GM21529 (cell line): ENCODE results near the gene ZNF792.
A peak's percentile ranks its signal among the peaks of the same experiment; 100 is the strongest.
"Not testable (repeated sequence)": the region's sequence is repeated elsewhere in the genome, so short reads cannot be mapped to it uniquely, and the experiment has no call there.

ENCODE experiments used
- ATAC-seq: cut with Tn5 transposase; IDR thresholded peaks from one replicate; pipeline ENCODE4 v1.9.1; 2021; ENCODE audit not compliant: unreplicated experiment

ZNF792 gene

GRCh38 chr19:34963573-34964406 lies at the start of gene ZNF792:
Gene ZNF792 (minus strand): TSS chr19:34964229. CDS start chr19:34963662, 567 bp downstream.
- peak; percentile 77 for ATAC-seq

- no peak for ATAC-seq
Observed at GRCh38 chr19:35013041-35013819, 49.2 kb upstream of the ZNF792 start.

GRCh38 chr19:35011737-35012682 lies 48.0 kb upstream of the ZNF792 start:
- no peak for ATAC-seq

DNA sequence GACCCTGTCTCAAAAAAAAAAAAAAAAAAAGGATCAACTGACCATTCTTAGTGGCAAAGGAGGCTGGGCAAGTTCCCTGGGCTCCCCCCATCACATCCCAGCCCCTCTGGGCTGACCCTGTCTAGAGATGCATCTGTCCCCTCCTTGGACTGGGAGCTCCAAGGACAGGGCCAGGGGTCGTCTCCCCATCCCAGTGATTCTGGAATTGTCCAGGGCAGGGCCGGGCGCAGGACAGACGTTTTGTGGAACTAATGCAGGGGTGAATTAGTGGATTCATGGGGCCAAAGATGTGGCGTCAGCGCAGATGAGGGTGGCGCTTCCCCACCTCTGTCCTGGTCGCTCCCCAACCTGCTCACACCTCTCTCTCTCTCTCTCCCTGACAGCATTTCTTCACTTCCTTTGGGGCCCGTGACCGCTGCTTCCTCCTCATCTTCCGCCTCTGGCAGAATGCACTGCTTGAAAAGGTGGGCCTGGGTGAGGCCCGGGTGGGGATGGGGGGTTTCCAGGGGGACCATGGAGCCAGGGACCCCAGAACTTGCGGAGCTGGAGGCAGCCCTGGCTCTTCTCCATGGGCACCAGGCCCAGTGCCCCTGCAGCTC lies 47.2 kb upstream of the ZNF792 start:
- no peak for ATAC-seq

DNA sequence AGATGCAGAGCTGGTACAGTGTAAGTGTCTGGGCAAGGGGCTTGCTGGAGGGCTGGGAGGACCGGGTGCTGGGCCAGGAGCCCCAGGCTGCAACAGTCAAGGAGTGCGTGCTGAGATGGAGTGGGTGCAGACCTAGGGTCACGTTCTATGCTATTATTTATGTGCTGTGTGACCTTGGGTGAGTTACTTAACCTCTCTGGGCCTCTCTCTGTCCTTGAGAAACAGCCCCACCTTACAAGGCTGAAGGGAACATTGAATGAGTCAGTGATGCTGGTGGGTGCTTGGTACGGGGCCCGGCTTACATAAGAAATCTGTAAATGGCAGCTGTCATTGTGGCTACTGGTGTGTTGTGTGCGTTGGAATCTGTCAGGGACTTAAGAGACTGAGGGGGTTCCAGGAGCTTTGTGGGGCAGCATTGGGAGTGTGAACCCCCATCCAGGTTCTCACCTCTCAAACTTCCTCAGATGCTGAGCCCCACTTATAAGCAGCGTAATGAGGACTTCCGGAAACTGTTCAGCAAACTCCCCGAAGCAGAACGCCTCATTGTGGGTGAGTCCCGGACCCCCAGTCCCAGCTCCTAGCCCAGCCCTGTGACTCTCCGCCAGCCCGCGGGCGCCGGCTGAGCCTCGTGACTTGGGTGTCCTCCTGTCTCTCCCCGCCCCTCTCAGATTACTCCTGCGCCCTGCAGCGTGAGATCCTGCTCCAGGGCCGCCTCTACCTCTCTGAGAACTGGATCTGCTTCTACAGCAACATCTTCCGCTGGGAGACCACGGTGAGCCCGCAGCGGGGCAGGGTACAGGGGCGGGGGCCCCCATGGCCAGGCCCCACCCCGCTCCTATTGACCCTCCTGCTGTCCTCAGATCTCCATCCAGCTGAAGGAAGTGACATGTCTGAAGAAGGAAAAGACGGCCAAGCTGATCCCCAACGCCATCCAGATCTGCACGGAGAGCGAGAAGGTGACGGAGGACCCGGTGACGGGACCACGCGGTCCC lies 45.7 kb upstream of the ZNF792 start:
- ATAC-seq, result no peak

GRCh38 chr19:35008891-35009341 lies 44.9 kb upstream of the ZNF792 start:
- ATAC-seq, result no peak

GRCh38 chr19:35007427-35007826 lies 43.4 kb upstream of the ZNF792 start:
- ATAC-seq, result not testable (repeated sequence)

DNA sequence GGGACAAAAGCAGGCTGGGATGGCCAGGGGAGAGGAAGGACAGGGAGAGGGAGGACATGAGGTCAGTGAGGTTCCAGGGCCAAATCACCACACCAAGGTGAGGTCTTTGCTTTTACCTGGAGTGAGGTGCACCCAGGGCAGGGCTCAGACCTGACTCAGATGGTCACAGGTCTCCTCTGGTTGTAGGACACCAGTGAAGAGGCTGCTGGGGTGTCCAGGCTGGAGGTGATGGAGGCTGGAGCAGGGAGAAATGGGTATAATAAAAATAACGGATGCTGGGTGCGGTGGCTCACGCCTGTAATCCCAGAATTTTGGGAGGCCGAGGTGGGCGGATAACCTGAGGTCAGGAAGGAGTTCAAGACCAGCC lies 43.0 kb upstream of the ZNF792 start:
- no peak for ATAC-seq

DNA sequence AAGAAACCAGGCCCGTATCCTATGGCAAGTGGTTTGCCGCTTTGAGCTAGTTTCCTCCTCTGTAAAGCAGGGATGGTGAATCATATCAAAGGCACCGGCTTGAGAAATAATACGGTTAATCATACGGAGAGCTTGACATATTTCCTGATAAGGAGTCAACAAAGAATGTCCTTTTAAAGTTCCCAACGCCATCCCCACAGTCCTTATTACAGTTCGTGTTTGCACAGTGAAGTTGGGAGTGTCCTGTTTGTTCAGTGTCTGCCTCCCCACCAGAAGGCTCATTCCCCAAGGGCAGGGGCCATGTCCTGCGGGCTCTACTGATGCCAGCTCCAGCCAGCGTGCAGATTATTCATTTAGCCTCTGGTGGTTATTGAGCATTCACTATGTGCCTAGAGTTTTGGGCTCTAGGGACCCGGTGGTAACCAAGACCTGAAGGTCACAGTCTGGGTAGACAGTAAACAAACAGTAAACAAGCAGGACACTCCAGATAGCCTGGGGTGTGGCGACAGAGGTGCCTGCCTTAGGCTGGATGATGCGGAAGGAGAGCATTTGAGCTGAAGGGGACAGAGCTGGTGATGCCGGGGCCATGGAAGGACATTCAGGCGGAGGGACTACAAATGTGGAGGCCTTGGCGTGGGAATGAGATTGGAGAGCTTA lies 42.4 kb upstream of the ZNF792 start:
- no peak for ATAC-seq

GRCh38 chr19:35006007-35006341 lies 41.9 kb upstream of the ZNF792 start:
- ATAC-seq, result not testable (repeated sequence)

- ATAC-seq, result no peak
Observed at GRCh38 chr19:35005256-35005977, 41.4 kb upstream of the ZNF792 start.

DNA sequence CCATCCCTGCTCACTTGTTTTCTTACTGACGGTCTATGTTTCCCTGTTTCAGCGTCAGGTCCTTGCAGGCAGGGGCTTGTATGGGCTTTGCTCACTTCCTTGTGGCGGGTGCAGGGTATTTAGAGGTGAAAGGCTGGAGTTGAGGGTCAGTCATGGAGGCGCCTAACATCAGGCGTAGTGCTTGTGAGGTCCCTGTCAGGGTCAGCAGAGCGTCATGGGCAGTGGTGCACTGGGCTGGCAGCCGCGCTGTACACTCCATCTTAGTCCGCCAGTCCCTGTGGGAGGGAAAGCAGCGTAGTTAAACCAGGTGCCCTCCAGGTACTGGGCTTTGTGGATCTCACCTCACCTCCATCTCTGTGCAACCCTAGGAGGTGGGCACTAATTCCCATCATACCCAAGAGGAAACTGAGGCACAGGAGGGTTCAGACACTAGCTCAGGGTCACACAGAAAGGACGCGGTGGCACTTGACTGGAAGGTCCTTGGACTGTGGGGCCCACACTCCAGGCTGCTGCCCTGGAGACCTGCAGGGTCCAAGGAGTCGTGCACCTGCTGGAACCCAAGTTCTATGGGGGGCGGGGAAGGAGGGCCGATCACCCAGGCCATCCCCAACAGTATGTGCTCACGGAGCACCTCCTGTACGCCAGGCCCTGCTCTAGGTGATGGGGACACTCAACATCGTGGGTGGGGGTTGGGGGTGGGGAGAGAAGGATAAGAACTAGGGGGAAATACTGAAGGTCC lies 40.7 kb upstream of the ZNF792 start:
- no peak for ATAC-seq

- ATAC-seq, result no peak
Observed at GRCh38 chr19:35002037-35002535, 38.1 kb upstream of the ZNF792 start.

DNA sequence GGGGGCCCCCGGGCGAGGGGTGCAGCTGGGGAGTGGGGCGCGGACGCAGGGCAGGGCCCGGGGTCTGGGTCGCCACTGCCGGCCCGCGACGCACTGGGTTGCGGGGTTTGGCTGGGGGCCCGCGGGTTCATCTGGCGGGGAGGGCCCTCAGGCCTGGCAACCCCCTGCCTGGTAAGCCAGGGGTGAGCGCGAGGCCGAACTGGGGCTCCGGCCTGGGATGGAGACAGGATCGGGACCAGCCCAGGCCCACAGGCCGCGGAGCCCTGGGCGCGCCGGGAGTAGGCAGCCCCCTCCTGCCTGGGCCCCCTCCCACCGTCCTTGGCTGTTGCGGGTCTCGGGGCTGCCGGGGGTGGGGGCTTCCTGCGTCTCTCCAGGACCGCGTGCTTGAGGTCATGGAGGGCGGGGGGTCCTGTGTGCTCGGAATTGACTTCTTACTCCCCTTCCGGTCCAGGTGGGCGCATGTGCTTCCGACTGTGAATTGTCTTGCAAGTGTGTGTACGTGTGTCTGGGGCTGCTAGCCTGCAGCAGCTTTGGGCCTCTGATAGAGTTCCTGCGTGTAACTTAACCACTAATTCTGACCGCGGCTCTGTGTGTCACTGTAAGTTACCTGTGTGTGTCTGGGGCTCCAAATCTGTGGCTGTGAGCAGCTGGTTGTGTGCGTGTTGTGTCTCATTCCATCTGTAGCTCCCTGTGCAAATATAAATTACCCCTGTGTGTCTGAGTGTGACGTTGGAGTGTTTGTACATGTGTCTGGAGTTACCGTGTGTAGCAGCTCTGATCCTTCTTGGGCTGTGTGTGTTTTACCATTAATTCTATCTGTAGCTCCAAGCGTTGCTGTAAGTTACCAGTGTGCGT lies 36.8 kb upstream of the ZNF792 start:
- no peak for ATAC-seq

- no peak for ATAC-seq
Observed at GRCh38 chr19:35000338-35000646, 36.3 kb upstream of the ZNF792 start.

DNA sequence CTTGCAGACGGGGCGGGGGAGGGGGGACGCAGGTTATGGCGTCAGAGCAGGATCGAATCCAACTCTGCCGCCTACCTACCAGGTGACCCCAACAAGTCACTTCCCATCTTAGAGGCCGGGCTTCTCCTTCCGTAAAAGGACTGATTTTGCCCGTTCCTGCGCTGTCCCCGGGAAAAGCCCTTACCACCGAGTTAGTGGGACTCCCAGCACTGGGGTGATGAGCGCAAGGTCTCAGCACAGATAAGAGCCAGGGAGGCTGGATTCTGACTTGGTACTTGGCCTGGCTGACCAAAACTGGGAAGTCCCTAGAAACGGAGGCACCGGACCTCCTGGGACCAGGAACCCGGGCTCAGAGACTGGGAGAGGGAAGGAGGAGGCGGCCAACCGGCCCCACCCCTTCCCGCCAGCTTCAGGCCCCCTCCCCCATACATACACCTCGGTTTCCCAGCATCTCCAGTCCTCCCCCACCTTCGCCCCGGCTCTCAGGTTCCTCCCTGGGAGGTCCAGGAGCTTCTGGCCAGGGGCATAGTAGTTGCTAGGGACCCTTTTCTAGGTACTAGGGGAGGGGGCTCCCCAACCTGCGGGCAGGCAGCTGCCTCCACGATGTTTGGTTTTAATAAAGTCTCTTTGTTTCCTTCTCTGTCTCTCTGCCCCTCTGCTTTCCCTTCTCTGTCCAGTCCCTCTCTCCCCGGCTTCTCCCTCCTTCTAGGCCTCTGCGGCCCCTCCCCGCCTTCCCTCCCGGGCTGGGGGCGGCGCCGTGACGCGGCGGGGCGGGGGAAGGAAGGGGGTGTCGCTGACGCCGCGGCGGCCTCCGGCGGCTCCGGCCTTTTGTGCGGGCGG lies 35.7 kb upstream of the ZNF792 start, which contains the start of gene GRAMD1A:
GRAMD1A (plus strand) TSS at position 826 of the 840 bp plus-strand sequence. CDS start 156 bp downstream, outside the sequence.
- peak; percentile 55 for ATAC-seq
